IgD-negative memory B cell (primary cell): ENCODE results near the gene FAXC. TPM values are rescaled to one million over a fixed set of nuclear protein-coding genes. Genes with fewer than 3 reads are reported as not detected.

Experiments used
- H3K27ac Mint-ChIP-seq, 3 donors: one replicate each; pipeline ENCODE4 v1.8.0; 2020 to 2022; ENCODE audit warnings: mild to moderate bottlenecking in 3 of 3, mixed read lengths in 3 of 3, moderate library complexity in 1 of 3
- H3K27me3 Mint-ChIP-seq: one replicate; pipeline ENCODE4 v1.8.0; 2021; ENCODE audit warnings: mixed read lengths
- H3K36me3 Mint-ChIP-seq: one replicate; pipeline ENCODE4 v1.8.0; 2020; ENCODE audit warnings: mild to moderate bottlenecking, mixed read lengths
- H3K4me1 Mint-ChIP-seq, 3 donors: one replicate each; pipeline ENCODE4 v1.8.0; 2020 to 2022; ENCODE audit warnings: mixed read lengths in 3 of 3, mild to moderate bottlenecking in 1 of 3
- H3K4me3 Mint-ChIP-seq, 4 donors: one replicate each; pipeline ENCODE4 v1.8.0; 2020 to 2022; ENCODE audit warnings: mild to moderate bottlenecking in 4 of 4, mixed read lengths in 4 of 4, moderate library complexity in 3 of 4
- H3K9me3 Mint-ChIP-seq, 3 donors: one replicate each; pipeline ENCODE4 v1.8.0; 2020 to 2021; ENCODE audit warnings: mixed read lengths in 3 of 3, mild to moderate bottlenecking in 1 of 3
- polyA plus RNA-seq: library from polyadenylated mRNA; unstranded; fragments of 300-500 nt; fragmentation: Illumina TruSeq; gene quantifications from one replicate; pipeline ENCODE4 v1.2.3, GENCODE V29; 2021

The FAXC gene
- polyA plus RNA-seq, 1 donor from 2014 or later, result not detected

DNA sequence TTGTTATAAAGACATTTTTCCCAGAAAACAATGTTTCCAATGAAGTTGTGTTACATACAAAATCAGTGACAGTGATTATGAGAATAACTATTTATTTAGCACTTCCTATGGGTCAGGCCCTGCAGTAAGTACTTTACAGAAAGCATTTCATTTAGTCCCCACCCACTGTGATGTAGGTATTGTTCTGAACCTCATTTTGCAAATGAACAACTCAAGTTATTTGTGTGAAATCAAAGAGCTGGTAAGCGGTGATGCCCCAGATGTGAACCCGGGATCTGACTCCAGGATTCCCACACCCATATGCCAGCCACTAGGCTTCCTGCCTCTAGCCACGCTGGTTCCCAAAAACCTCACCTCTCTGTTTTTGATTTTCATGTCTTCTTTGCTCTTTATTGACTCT lies 30.9 kb downstream of the FAXC start:
- no peak overlapping the region for H3K27ac Mint-ChIP-seq
- no peaks in the 10 kb centered on the region for H3K36me3 Mint-ChIP-seq
- peaks cover 0 to 2% (median 0%) of the 10 kb centered on the region in 3 donors for H3K9me3 Mint-ChIP-seq
- no peaks in the 10 kb centered on the region for H3K4me1 Mint-ChIP-seq
- H3K4me3 Mint-ChIP-seq, result no peak overlapping the region
- peaks cover 16% of the 10 kb centered on the region for H3K27me3 Mint-ChIP-seq

DNA sequence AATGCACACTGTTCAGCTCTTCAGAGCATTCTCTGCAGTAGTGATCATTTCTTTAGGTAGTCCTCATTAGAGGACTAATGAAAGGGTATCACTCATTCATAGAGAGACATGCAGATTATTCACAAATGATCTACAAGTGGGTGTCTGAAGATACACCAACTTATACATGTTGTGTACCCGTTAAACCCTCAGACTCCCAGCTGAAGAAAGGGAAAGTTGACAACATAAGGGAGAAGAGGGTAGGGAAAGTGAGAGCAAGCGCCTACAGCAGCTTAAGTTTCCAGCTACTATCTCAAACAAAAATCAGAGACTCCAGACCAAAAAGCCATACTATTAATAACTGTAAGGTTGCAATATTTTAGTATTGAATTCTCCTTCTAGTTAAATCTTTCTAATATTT lies 37.1 kb downstream of the FAXC start:
- H3K27ac Mint-ChIP-seq, result no peak overlapping the region
- H3K4me1 Mint-ChIP-seq, result no peaks in the 10 kb centered on the region
- peaks cover 0 to 2% (median 0%) of the 10 kb centered on the region in 3 donors for H3K9me3 Mint-ChIP-seq
- H3K27me3 Mint-ChIP-seq, result peaks cover 5% of the 10 kb centered on the region
- no peak overlapping the region for H3K4me3 Mint-ChIP-seq
- no peaks in the 10 kb centered on the region for H3K36me3 Mint-ChIP-seq

DNA sequence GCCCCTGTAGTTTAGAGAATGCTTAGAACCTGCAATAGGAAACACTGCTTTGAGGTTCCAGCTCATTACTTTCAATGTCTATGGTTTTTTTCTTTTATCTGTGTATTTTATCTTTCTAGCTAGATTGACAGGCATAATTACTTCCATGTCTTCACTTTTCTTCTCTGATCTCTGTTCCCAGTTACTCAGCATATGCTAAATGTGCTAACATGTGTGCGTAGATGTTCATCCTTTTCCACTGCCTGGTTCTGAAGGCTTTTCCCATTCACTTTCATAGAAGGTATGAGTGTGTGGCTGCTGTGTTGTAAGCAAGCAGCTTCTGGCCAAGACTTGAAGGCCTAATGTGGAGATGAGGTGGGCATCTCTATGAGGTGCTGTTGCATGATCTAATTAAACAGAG lies 38.9 kb downstream of the FAXC start:
- no peak overlapping the region for H3K4me3 Mint-ChIP-seq
- H3K4me1 Mint-ChIP-seq, result no peaks in the 10 kb centered on the region
- H3K36me3 Mint-ChIP-seq, result no peaks in the 10 kb centered on the region
- peaks cover 0 to 2% (median 0%) of the 10 kb centered on the region in 3 donors for H3K9me3 Mint-ChIP-seq
- H3K27ac Mint-ChIP-seq, result no peak overlapping the region
- peaks cover 6% of the 10 kb centered on the region for H3K27me3 Mint-ChIP-seq

DNA sequence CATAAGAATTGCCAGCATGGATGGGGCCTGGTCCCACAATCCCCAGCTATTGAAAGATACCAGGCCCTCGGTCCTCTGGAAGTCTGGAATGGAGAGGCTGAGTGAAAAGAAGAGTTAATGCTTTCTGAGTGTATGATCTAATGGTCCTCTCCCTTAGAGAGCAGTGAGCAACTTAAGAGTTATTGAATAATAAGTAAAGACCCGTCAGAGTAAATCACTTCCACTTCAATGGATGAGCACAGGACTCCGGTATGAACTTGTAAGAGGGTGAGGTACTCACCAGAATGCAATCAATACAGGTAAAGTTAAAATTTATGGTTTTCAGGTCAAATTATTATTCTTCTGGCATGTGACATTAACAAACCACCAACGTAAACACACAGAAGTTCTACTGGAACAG lies 39.9 kb downstream of the FAXC start:
- no peak overlapping the region for H3K27ac Mint-ChIP-seq
- peaks cover 0 to 2% (median 0%) of the 10 kb centered on the region in 3 donors for H3K9me3 Mint-ChIP-seq
- H3K4me3 Mint-ChIP-seq, result no peak overlapping the region
- H3K4me1 Mint-ChIP-seq, result no peaks in the 10 kb centered on the region
- peaks cover 2% of the 10 kb centered on the region for H3K27me3 Mint-ChIP-seq
- no peaks in the 10 kb centered on the region for H3K36me3 Mint-ChIP-seq

DNA sequence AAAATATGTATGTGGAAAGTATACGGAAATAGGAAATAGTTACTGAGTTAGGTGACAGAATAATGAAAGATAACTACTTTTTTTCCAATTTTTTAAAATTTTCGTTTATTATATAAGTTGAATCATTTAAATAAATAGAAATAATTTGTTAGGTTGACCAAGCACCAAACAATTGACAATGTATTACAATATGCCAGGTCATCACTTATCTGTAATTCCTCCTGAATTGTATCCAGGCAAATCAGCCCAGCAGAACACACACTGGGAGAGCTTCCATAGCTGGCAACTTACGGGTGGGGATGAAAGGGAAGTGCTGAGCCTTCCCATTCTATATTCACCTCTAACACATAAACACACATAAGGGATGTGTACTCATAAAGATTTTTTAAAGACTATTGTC lies 40.7 kb downstream of the FAXC start:
- Mint-ChIP-seq H3K27me3 (peaks cover 2% of the 10 kb centered on the region), H3K36me3 (no peaks in the 10 kb centered on the region), H3K4me1 (no peaks in the 10 kb centered on the region), H3K9me3 (peaks cover 0 to 2% (median 0%) of the 10 kb centered on the region in 3 donors), H3K4me3 (no peak overlapping the region), H3K27ac (no peak overlapping the region)

DNA sequence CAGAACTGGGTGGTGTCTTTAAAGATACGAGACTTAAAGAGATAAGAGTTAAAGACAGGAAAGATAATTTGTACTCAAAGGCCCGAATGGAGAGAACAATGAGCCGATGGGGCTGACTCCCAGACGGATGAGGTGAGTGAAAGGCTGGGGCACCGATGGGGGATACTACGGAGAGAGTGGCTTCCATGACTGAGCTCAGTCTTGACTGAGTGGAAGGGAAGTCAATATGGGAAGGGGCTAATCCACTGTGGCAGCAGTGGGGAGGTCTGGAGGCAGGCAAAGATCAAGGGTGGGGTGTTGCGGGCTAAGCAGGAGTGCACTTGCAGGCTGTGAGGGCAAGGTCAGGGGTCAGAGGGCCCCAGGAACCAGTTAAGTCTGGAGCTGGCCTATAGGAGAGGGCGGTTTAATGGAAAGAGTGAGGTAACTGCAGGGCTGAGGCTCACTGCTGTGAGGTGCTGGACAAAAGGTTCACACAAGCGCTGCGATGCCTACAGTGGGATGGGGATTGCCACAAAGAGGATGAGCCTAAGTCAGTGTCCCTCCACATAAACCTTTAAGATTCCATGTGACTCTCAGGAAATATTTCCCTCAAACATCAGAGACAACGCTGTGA lies 42.1 kb downstream of the FAXC start:
- no peaks in the 10 kb centered on the region for H3K9me3 Mint-ChIP-seq
- peak overlapping the region in 1 of 3 donors; percentile 69 for H3K27ac Mint-ChIP-seq
- peaks cover 2% of the 10 kb centered on the region for H3K27me3 Mint-ChIP-seq
- H3K4me1 Mint-ChIP-seq, result no peaks in the 10 kb centered on the region
- no peaks in the 10 kb centered on the region for H3K36me3 Mint-ChIP-seq
- H3K4me3 Mint-ChIP-seq, result no peak overlapping the region

DNA sequence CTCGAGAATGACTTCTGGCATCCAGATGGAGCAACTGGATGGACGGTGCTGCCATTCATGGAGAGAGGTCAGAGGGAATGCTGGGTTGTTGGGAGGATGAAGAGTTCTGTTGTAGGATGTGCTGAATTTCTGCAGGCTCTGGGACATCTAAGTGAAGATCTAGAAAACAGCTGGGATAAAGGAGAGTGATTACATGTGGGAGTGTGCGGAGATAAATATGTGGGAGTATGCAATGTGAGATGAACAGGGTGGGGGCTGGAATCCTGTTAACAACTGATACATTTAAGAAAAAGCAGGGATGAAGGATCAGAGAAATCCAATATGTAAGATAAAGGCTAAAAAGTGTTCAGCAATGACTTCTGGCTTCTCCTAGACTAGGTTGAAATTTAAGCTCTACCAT lies 43.1 kb downstream of the FAXC start:
- no peak overlapping the region for H3K4me3 Mint-ChIP-seq
- no peaks in the 10 kb centered on the region for H3K4me1 Mint-ChIP-seq
- H3K27ac Mint-ChIP-seq, result no peak overlapping the region
- peaks cover 2% of the 10 kb centered on the region for H3K27me3 Mint-ChIP-seq
- H3K36me3 Mint-ChIP-seq, result no peaks in the 10 kb centered on the region
- H3K9me3 Mint-ChIP-seq, result no peaks in the 10 kb centered on the region

DNA sequence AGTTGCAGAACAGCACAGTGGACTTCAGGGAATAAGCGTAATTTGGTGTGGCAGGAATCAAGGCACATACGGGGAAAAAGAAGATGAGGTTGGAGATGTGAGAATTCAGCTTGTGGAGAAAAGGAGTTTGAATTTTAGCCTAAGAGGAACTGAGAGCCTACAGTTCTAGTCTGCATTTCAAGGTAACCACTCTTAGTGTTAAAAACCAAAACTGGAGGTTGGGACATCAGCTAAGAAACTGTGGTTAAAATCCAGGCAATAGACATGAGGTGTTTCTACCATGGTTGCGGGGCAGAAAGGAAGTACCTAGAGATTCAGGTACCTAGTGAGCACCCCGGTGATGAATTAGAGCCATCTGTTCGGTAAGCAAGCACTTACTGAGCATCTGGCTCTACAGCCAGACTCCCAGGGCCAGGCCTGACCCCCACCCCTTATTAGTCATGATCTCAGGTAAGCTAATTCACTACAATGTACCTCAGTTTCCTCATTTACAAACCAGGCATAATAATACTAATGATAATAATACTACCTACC lies 44.4 kb downstream of the FAXC start:
- Mint-ChIP-seq H3K27ac (no peak overlapping the region), H3K4me3 (no peak overlapping the region), H3K9me3 (no peaks in the 10 kb centered on the region), H3K36me3 (no peaks in the 10 kb centered on the region), H3K4me1 (no peaks in the 10 kb centered on the region), H3K27me3 (peaks cover 2% of the 10 kb centered on the region)

DNA sequence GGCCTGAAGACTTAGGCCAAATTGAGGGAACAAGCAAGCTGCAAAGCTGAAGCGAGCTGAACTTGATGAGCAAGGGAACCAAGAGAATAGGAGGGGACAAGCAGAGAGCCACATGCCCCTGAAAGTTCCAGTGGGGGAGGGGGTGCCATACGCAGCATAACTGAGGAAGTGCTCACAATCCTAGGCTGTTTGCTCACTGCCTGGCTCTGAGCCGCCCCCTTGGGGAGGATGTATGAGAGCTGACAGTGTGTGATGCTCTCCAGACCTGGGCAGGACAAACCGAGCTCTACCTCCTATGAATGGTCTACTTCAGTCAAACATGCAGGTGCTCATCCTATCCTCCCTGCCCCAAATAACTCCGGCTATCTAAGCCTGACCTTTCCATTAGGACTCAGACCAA lies 52.1 kb downstream of the FAXC start:
- no peak overlapping the region for H3K27ac Mint-ChIP-seq

DNA sequence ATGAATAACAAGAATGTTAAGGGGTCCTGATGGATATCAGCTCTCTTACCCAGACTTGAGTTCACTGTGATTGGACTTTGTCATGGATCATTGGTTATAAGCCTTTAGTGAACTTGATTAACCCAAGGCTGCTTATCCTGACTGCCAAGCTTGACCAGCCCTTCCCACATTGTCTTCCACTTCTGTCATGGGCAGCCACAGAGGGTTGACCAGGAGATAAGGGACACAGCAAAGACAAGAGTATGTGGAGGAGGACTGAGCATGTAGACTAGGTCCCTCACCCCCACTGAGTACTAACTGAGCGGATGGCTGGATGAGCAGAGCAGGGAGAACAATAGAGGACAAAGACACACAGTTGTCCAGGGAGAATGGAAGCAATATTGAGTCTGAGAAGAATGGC lies 52.5 kb downstream of the FAXC start:
- Mint-ChIP-seq H3K27ac (no peak overlapping the region), H3K4me3 (no peak overlapping the region), H3K27me3 (peaks cover 4% of the 10 kb centered on the region), H3K4me1 (no peaks in the 10 kb centered on the region), H3K9me3 (no peaks in the 10 kb centered on the region), H3K36me3 (no peaks in the 10 kb centered on the region)

More for the DNA sequence above, 52.1 kb downstream of the FAXC start:
- H3K9me3 Mint-ChIP-seq, result no peaks in the 10 kb centered on the region
- H3K27me3 Mint-ChIP-seq, result peaks cover 4% of the 10 kb centered on the region
- no peaks in the 10 kb centered on the region for H3K36me3 Mint-ChIP-seq
- no peaks in the 10 kb centered on the region for H3K4me1 Mint-ChIP-seq
- H3K4me3 Mint-ChIP-seq, result no peak overlapping the region

DNA sequence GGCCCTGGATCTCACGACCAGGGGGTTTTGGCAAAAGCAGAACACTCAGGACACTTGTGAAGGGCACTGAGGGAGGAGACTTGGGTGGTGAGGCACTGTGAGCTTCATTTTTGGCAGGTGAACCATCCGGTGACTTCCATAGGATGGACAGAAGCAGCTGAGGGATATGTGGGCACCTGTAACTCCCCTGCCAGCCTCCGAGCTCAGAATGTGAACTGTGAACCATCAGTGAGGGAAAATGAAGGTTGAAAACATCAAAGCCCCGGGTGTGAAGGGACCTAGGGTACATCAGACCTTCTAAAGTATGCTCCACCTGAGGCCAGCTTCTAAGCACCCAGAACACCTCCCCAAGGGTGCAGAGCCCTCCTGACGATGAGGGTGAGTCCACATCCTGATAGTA lies 53.2 kb downstream of the FAXC start:
- Mint-ChIP-seq H3K27me3 (peaks cover 4% of the 10 kb centered on the region), H3K9me3 (no peaks in the 10 kb centered on the region), H3K4me3 (no peak overlapping the region), H3K4me1 (no peaks in the 10 kb centered on the region), H3K36me3 (no peaks in the 10 kb centered on the region), H3K27ac (no peak overlapping the region)

DNA sequence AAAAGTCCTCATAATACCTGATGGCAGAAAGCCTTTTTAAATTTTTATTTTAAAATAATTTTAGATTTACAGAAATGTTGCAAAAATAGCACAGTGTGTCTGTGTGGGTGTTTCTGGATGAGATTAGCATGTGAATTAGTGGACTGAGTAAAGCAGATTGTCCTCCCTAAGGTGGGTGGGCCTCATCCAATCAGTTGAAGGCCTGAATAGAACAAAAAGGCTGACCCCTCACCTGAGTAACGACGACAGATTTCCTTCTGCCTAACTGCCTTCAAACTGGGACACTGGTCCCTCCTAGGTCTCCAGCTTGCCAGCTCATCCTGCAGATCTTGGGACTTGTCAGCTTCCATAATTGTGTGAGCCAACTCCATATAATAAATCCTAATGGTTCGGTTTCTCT lies 54.2 kb downstream of the FAXC start:
- H3K4me3 Mint-ChIP-seq, result no peak overlapping the region
- H3K9me3 Mint-ChIP-seq, result no peaks in the 10 kb centered on the region
- no peaks in the 10 kb centered on the region for H3K36me3 Mint-ChIP-seq
- H3K27me3 Mint-ChIP-seq, result peaks cover 4% of the 10 kb centered on the region
- H3K27ac Mint-ChIP-seq, result no peak overlapping the region
- no peaks in the 10 kb centered on the region for H3K4me1 Mint-ChIP-seq

DNA sequence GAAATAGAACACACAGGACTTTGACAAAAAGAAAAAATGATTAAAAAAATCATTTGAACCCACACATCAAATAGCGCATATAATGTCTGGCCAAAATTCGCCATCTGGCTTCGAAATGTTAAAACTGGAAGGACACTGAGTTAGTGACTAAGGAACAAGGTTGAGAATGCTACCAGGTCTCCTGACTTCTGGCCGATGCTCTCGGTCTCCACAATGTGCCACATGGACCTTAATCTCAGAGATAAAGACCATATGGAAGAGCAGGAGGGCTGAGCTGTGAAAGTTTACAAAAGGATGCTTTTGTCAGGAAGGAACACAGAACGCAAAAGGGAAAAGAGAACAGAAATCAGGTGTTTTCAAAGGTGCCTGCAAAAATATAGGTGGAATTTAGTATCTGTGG lies 54.7 kb downstream of the FAXC start:
- H3K9me3 Mint-ChIP-seq, result no peaks in the 10 kb centered on the region
- no peaks in the 10 kb centered on the region for H3K36me3 Mint-ChIP-seq
- H3K4me1 Mint-ChIP-seq, result no peaks in the 10 kb centered on the region
- peaks cover 4% of the 10 kb centered on the region for H3K27me3 Mint-ChIP-seq
- no peak overlapping the region for H3K4me3 Mint-ChIP-seq
- no peak overlapping the region for H3K27ac Mint-ChIP-seq

DNA sequence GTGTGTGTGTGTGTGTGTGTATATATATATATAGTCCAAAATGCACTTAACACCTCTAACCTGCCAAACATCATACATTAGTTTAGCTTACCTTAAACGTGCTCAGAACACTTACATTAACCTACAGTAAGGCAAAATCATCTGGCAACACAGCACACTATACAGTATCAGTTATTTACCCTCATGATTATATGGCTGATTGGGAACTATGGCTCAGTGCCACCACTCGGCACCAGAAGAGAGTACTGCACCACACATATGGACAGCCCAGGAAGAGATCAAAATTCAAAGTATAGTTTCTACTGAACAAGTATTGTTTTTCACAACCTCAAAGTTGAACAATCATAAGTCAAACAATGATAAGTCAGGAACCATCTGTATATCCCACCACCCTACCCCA lies 59.8 kb downstream of the FAXC start:
- Mint-ChIP-seq H3K27ac (no peak overlapping the region), H3K27me3 (no peaks in the 10 kb centered on the region), H3K36me3 (no peaks in the 10 kb centered on the region), H3K4me3 (no peak overlapping the region), H3K9me3 (no peaks in the 10 kb centered on the region), H3K4me1 (no peaks in the 10 kb centered on the region)

DNA sequence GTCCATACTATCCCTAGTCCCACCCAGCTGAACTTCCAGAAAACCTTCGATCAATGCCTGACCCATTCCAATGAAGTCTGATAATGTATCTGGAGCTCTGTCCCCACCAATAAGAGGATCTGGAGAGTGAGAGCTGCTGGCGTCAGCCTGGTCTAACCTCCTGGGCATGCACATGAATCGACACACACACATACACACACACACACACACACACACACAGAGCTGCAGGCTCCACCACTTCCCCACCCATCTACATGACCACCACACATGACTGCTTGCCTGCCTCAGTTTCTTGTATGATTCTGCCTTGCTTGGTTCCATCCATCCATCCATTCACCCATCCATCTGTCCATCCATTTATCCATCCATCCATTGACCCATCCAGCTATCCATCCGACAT lies 60.8 kb downstream of the FAXC start:
- no peaks in the 10 kb centered on the region for H3K9me3 Mint-ChIP-seq
- no peaks in the 10 kb centered on the region for H3K27me3 Mint-ChIP-seq
- no peaks in the 10 kb centered on the region for H3K36me3 Mint-ChIP-seq
- no peak overlapping the region for H3K4me3 Mint-ChIP-seq
- H3K4me1 Mint-ChIP-seq, result no peaks in the 10 kb centered on the region
- no peak overlapping the region for H3K27ac Mint-ChIP-seq

DNA sequence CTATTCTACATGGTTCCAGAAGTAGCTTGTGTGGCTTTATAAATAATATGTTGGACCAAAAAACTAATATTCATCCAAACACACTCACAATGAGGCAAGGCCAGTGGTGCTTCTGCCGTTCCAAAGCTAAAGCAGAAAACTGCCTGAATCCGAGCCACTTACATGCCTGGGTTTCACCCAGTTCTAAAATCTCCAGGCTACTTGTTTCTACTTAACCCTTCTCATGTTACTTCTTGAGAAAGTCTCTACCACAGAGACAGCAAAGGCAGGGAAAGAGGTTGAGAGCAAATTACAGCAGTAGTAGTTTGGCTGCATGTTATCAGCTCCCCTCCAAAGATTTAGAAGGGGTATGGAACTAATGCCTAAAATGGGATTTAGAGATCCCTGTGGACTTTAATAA lies 62.0 kb downstream of the FAXC start:
- Mint-ChIP-seq H3K9me3 (no peaks in the 10 kb centered on the region), H3K4me3 (no peak overlapping the region), H3K27ac (no peak overlapping the region), H3K4me1 (no peaks in the 10 kb centered on the region), H3K27me3 (no peaks in the 10 kb centered on the region), H3K36me3 (no peaks in the 10 kb centered on the region)
